ENCODE measurements around the gene VPS33B. TPM values are rescaled to one million over a fixed set of nuclear protein-coding genes. Genes with fewer than 3 reads are reported as not detected.

VPS33B gene
- total RNA-seq, 4 donors from 2014 or later = 4.7 to 12.4 (median 8.0) TPM

DNA sequence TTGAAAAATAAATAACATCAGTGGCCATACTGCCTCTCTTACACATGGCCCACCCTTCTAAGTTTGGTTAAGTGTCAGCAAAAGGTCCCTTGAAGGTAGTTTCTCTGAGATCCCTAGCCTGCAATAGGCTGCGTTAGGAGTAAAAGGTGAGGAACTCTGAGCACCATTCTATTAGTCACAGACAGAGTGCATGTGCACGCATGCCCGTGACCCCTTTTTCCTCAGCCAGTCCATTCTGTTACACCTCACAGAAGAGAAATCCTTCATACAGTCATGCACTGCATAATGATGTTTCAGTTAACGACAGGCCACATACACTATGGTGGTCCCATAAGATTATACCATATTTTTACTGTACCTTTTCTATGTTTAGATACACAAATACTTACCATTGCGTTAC, 55.2 kb downstream of the VPS33B start:
- DNase-seq (ENCODE audit: low spot score) (no peak), ATAC-seq (ENCODE audit: low FRiP score) (no peak)
- TF ChIP-seq, protein P1, sequence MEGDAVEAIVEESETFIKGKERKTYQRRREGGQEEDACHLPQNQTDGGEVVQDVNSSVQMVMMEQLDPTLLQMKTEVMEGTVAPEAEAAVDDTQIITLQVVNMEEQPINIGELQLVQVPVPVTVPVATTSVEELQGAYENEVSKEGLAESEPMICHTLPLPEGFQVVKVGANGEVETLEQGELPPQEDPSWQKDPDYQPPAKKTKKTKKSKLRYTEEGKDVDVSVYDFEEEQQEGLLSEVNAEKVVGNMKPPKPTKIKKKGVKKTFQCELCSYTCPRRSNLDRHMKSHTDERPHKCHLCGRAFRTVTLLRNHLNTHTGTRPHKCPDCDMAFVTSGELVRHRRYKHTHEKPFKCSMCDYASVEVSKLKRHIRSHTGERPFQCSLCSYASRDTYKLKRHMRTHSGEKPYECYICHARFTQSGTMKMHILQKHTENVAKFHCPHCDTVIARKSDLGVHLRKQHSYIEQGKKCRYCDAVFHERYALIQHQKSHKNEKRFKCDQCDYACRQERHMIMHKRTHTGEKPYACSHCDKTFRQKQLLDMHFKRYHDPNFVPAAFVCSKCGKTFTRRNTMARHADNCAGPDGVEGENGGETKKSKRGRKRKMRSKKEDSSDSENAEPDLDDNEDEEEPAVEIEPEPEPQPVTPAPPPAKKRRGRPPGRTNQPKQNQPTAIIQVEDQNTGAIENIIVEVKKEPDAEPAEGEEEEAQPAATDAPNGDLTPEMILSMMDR (IDR thresholded peaks at IDR 0.05) = no peak

DNA sequence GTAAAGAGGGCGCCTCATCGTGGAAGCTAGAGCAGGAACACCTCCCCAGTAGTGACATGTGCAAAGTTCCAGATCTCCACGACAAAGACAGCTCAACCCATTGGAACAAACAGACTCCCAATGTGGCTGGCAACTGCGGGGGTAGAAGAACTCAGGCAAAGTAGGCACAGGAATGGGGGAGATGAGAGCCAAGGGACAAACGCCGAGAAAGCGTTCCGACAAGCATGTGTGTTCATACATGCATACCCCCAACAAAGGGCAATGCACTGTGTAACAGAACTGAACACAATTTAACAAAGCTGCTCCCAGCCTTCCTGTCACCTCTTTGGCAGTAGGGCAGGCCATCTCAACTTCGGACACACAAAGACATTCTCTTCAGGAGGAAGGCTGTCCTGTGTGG, 56.1 kb downstream of the VPS33B start:
- no peak for DNase-seq (ENCODE audit: low spot score)
- no peak for ATAC-seq (ENCODE audit: low FRiP score)
- TF ChIP-seq, protein P1 (IDR thresholded peaks at IDR 0.05) = no peak

DNA sequence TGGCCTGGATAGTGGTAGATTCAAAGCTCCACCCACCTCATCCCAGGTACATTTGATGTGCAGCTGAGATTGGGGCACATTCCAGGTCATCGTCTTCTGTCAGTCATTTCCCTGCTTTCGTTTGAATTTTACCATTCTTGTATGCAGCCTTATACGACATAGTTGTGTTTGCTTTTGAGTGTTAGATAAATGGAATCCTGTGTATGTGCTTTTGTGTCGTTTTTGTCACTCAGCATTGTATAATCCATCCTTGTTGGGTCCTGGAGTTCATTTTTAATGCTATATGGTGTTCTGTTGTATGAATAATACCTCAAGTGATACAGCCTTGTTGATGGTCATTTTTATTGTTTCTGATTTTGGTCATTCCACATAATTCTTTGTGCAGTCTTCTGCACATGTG, 60.4 kb downstream of the VPS33B start:
- ATAC-seq (ENCODE audit: low FRiP score) (no peak), DNase-seq (ENCODE audit: low spot score) (no peak)
- TF ChIP-seq, protein P1 (IDR thresholded peaks at IDR 0.05) = no peak

DNA sequence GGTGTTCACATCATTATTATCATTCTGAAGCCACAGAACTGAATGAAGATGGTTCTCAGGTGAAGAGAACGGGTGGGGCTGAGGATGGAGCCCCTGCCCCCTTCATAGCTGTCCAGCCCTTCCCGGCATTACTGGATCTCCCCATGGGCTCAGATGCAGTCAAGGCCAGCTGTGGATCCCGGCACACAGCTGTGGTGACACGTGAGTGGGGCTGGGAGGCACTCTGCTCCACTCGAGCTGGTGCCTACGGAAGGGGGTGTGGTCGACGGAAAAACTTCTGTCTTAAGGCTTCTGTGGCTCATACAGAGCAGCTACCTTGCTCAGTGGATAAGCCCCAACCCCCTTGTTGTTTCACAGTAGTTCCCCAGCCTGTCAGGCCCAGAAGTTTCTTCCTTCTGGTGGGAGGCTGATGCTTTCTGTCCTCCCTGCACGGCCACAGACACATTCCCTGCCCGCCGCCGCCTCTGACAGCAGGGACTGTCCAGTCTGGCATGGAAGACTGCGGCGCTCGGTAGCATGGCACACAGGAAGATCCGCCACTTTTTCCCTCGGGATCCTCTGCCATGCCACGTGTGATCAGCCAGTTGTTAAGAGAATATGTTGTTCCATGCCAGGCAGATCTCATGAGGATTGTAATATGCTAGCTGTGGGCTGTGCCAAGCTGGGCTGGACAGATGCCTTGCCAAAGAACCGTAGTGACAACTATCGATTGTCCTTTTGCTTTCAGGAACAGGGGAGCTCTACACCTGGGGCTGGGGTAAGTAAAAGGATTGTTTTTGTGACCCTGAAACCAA, 61.9 kb downstream of the VPS33B start:
- ATAC-seq (ENCODE audit: low FRiP score) = no peak
- DNase-seq (ENCODE audit: low spot score) = no peak
- TF ChIP-seq, protein P1 (IDR thresholded peaks at IDR 0.05) = no peak

- ATAC-seq (ENCODE audit: low FRiP score) = no peak
- no peak for DNase-seq (ENCODE audit: low spot score)
- TF ChIP-seq, protein P1 (IDR thresholded peaks at IDR 0.05) = no peak
Measured at GRCh38 chr15:90959894-90960293, 62.5 kb downstream of the VPS33B start.

- no peak for ATAC-seq (ENCODE audit: low FRiP score)
- TF ChIP-seq, protein P1 (IDR thresholded peaks at IDR 0.05) = no peak
- no peak for DNase-seq (ENCODE audit: low spot score)
Measured at GRCh38 chr15:90959028-90959595, 63.3 kb downstream of the VPS33B start.

DNA sequence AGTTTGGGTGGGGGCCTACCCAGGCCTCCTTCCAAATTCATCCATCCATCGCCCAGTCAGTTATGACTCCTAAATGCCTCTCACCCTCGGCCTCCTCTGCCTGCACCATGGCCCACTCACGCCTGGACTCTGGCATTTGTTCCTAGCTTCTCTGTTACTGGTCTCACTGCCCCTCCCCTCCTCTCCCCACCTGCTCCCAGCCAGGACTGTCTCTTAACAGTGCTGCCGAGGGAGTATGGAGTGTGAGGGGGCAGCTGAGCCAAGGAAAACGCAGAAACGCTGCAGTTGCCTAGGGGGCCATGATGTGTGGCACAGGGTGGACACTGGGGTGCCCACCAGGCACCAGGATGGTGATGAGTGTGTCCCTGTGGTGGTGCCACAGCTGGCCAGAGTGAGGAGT, 64.6 kb downstream of the VPS33B start:
- no peak for ATAC-seq (ENCODE audit: low FRiP score)

More for the DNA sequence above, 64.6 kb downstream of the VPS33B start:
- DNase-seq (ENCODE audit: low spot score) = no peak
- TF ChIP-seq, protein P1 (IDR thresholded peaks at IDR 0.05) = no peak
